ENCODE results near the gene IFI16. TPM values are rescaled to one million over a fixed set of nuclear protein-coding genes. Genes with fewer than 3 reads are reported as not detected.
A peak's percentile ranks its signal among the peaks of the same experiment; 100 is the strongest.

The IFI16 gene
- total RNA-seq (2014; rRNA removed) (0.98 and 1.3 TPM in 2 replicates), Bru-seq, nascent RNA (percentile 71 among the genes with signal in this experiment), BruChase-seq, experiment 1, labeled RNA remaining after a 6-hour chase (percentile 75 among the genes with signal in this experiment), BruChase-seq, experiment 2, labeled RNA remaining after a 2-hour chase (percentile 85 among the genes with signal in this experiment)
- long read RNA-seq, transcript IFI16-205 (11 exons, 2,704 nt), result major isoform, 12 of 42 reads
- long read RNA-seq, transcript IFI16-201 (12 exons, 2,867 nt), result minor isoform, 7 of 42 reads
- long read RNA-seq, partial matches to known transcripts, result 15 of 42 reads
- long read RNA-seq, other reads (novel, unspliced or antisense), result 8 of 42 reads

GRCh38 chr1:159009704-159010361, at the start of gene IFI16:
TSS of gene IFI16 (plus strand) at chr1:159009907. CDS start at chr1:159014681, 4,774 bp downstream.
- no peaks in the 10 kb centered on the region for H3K9me2 ChIP-seq (replicated peaks; ENCODE audit: low read length)
- 0 out of 2 replicates have a peak within 1 kb of the TSS, but pooled peaks have one; percentile 4 for H3K27ac ChIP-seq (ENCODE audit: low read length)
- ChIA-PET CTCF (no interaction called here), POLR2A (ENCODE audit: unreplicated experiment) (interaction anchor here (0.7 kb wide), 1 partner anchor 1281 kb away, joined by 4 read pairs; no protein-coding TSS in a partner anchor)
- ATAC-seq (peak; percentile 90), DNase-seq (peak; percentile 48)
- H3K4me1 ChIP-seq (ENCODE audit: insufficient read depth, low read length), result 0 out of 2 replicates have a peak, but pooled peaks cover 3% of the 10 kb centered on the region
- peak within 1 kb of the TSS; percentile 38 for H3K4me2 ChIP-seq (ENCODE audit: low read length)
- H2AFZ ChIP-seq (ENCODE audit: low read length), result peak within 1 kb of the TSS; percentile 54
- no peaks in the 10 kb centered on the region for H3K36me3 ChIP-seq (ENCODE audit: low read depth, low read length)
- intact Hi-C loops (cut with micrococcal nuclease), result loop anchor here (1.0 to 5.0 kb wide), 2 partner anchors 10 to 47 kb away; no protein-coding TSS in a partner anchor
- no peaks in the 10 kb centered on the region for H3K79me2 ChIP-seq (ENCODE audit: low read length)
- H3K9ac ChIP-seq (ENCODE audit: low read length), result peak within 1 kb of the TSS; percentile 6
- no peaks in the 10 kb centered on the region for H3F3A ChIP-seq (ENCODE audit: low read length, unreplicated experiment)
- H4K20me1 ChIP-seq (ENCODE audit: low read length), result no peaks in the 10 kb centered on the region
- TF ChIP-seq EZH2 (IDR thresholded peaks at IDR 0.05; ENCODE audit: low read length, unreplicated experiment) (no peak), CTCF (conservative IDR thresholded peaks at IDR 0.05; ENCODE audit: low read depth, low read length) (no peak), EZH2phosphoT487 (IDR thresholded peaks at IDR 0.05; ENCODE audit: borderline replicate concordance, low read length) (no peak)
- TSS peak; percentile 82 for BruUV-seq (replicated peaks)
- H3K27me3 ChIP-seq (ENCODE audit: low read length), result peaks cover 11% of the 10 kb centered on the region
- H3K9me3 ChIP-seq (ENCODE audit: low read length), result no peaks in the 10 kb centered on the region
- peak within 1 kb of the TSS; percentile 24 for H3K4me3 ChIP-seq (ENCODE audit: low read length)

DNA sequence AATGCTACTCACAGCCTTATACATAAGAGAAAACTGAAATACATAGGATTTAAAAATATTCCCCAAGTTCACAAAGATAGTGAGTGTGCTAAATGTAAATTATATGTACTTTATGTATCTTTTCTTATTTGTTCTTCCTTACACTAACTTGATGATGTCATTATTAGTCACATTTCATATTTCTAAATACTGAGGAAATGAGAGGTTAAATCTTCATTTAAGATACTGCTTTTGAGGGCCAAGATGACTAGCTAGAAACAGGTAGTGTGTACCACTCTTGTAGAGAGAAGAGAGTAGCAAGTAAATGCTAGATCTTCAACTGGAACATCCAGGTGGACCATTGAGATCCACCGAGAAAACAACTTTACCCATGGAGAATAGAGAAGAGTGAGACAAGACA, 48.5 kb upstream of the IFI16 start:
- BruUV-seq (replicated peaks), result no TSS peak
- Histone ChIP-seq H3K4me3 (ENCODE audit: low read length) (no peak overlapping the region), H2AFZ (ENCODE audit: low read length) (no peak overlapping the region), H3K9me3 (ENCODE audit: low read length) (no peaks in the 10 kb centered on the region), H3K9ac (ENCODE audit: low read length) (no peak overlapping the region), H3K79me2 (ENCODE audit: low read length) (no peaks in the 10 kb centered on the region), H4K20me1 (ENCODE audit: low read length) (no peaks in the 10 kb centered on the region), H3K27me3 (ENCODE audit: low read length) (no peaks in the 10 kb centered on the region), H3K4me1 (ENCODE audit: insufficient read depth, low read length) (no peaks in the 10 kb centered on the region), H3K4me2 (ENCODE audit: low read length) (no peak overlapping the region), H3K27ac (ENCODE audit: low read length) (no peak overlapping the region), H3F3A (ENCODE audit: low read length, unreplicated experiment) (no peaks in the 10 kb centered on the region), H3K9me2 (replicated peaks; ENCODE audit: low read length) (no peaks in the 10 kb centered on the region), H3K36me3 (ENCODE audit: low read depth, low read length) (no peaks in the 10 kb centered on the region)
- ChIA-PET POLR2A (ENCODE audit: unreplicated experiment) (no interaction called here), CTCF (no interaction called here)
- TF ChIP-seq EZH2phosphoT487 (IDR thresholded peaks at IDR 0.05; ENCODE audit: borderline replicate concordance, low read length), result no peak
- TF ChIP-seq CTCF (conservative IDR thresholded peaks at IDR 0.05; ENCODE audit: low read depth, low read length), result no peak
- no peak for TF ChIP-seq EZH2 (IDR thresholded peaks at IDR 0.05; ENCODE audit: low read length, unreplicated experiment)
- ATAC-seq (peak; percentile 33; the same call in 1 of the 2 replicates), DNase-seq (peak; percentile 26)
- intact Hi-C loops (cut with micrococcal nuclease), result no loop called here
